Aorta (tissue), 5 donors: ENCODE results near the gene APOC4. TPM values are rescaled to one million over a fixed set of nuclear protein-coding genes. Genes with fewer than 3 reads are reported as not detected.
"Not testable (repeated sequence)": the region's sequence is repeated elsewhere in the genome, so short reads cannot be mapped to it uniquely, and the experiment has no call there.

ENCODE experiments used
- ATAC-seq: fragments of 200-7000 bp; cut with Tn5 transposase; one replicate; pipeline ENCODE4 v1.9.1; 2022; ENCODE audit warnings: moderate library complexity; ENCODE audit not compliant: low FRiP score
- DNase-seq, 2 donors: peaks; one replicate each; pipeline ENCODE4 v3.0.0-alpha.2; 2020
- H3K27ac ChIP-seq, 2 donors: one replicate each; pipeline ENCODE4 v1.5.1; 2013; ENCODE audit warnings: low read length in 2 of 2, mild to moderate bottlenecking in 2 of 2, moderate library complexity in 2 of 2, control low read depth in 1 of 2, inconsistent platforms in 1 of 2, low read depth in 1 of 2
- H3K27me3 ChIP-seq, 2 donors: one replicate each; pipeline ENCODE4 v1.6.1; 2013; ENCODE audit warnings: control low read depth in 1 of 2, low read length in 1 of 2, mild to moderate bottlenecking in 1 of 2, moderate library complexity in 1 of 2; ENCODE audit not compliant: insufficient read depth in 2 of 2, control insufficient read depth in 1 of 2
- H3K36me3 ChIP-seq, 2 donors: one replicate each; pipeline ENCODE4 v1.6.1; 2013; ENCODE audit warnings: control low read depth in 1 of 2, low read length in 1 of 2, mild to moderate bottlenecking in 1 of 2; ENCODE audit not compliant: insufficient read depth in 2 of 2, control insufficient read depth in 1 of 2
- H3K4me1 ChIP-seq, 2 donors: one replicate each; pipeline ENCODE4 v1.6.1; 2013; ENCODE audit warnings: low read length in 2 of 2, control low read depth in 1 of 2, mild to moderate bottlenecking in 1 of 2, moderate library complexity in 1 of 2; ENCODE audit not compliant: insufficient read depth in 2 of 2, control insufficient read depth in 1 of 2
- H3K4me3 ChIP-seq, 2 donors: one replicate each; pipeline ENCODE4 v1.5.1; 2013; ENCODE audit warnings: low read length in 2 of 2, control low read depth in 1 of 2, mild to moderate bottlenecking in 1 of 2
- H3K9me3 ChIP-seq: one replicate; pipeline ENCODE4 v1.6.1; 2013; ENCODE audit warnings: mild to moderate bottlenecking, low read length; ENCODE audit not compliant: control insufficient read depth
- WGBS, 2 donors: extraction: QIAGEN DNeasy Blood & Tissue Kit; methylation state at CpG; one replicate each; pipeline ENCODE4 v1.1.7; 2013; 5-methylcytosine and 5-hydroxymethylcytosine counted together
- intact Hi-C, 2 donors: fragments of 100-400 bp; cut with DNase I; formaldehyde crosslinking; loops; one replicate each; pipeline versions ENCODE4 v1.14.2 to v1.15.0; 2022
- polyA plus RNA-seq, 2 donors: library from polyadenylated mRNA; stranded (reverse); fragments of 200-250 nt; gene quantifications; one replicate each; pipeline ENCODE4 v1.2.3, GENCODE V29; 2013
- total RNA-seq, 2 donors: library from RNA; stranded (reverse); fragmentation: NEBNext Ultra II Directional; extraction: Animal tissue kit (Norgen Biotek cat#: 25700); gene quantifications; one replicate each; pipeline ENCODE4 v1.2.1, GENCODE V29; 2021
- donor health status: healthy with polysubstance abuse.
- donor health status: Bipolar disorder and iron deficiency.
- donor health status: DM: no; HTN: no; CAD: no.
- donor health status: DM: no; HTN: no; CAD: no.
- donor health status: DM: yes; HTN: yes; CAD: no.

The APOC4 gene
- total and polyA plus RNA-seq, 4 donors = not detected

GRCh38 chr19:44903602-44904425, 38.2 kb upstream of the APOC4 start:
- peak; percentile 75 to 93 for DNase-seq
- no peaks in the 10 kb centered on the region for H3K4me1 ChIP-seq
- WGBS, 2 donors = 9 to 11% methylated on average over 24 of the region's 24 CpGs
- intact Hi-C loops = loop anchor here (2.0 to 10.0 kb wide), 3 partner anchors 47 to 431 kb away; no protein-coding TSS in a partner anchor
- no peaks in the 10 kb centered on the region for H3K9me3 ChIP-seq
- H3K36me3 ChIP-seq = peaks cover 0 to 3% of the 10 kb centered on the region in 2 donors
- no peak overlapping the region for H3K27ac ChIP-seq
- no peaks in the 10 kb centered on the region for H3K27me3 ChIP-seq
- peak; percentile 86 for ATAC-seq
- H3K4me3 ChIP-seq = no peak overlapping the region

GRCh38 chr19:44904426-44904994, 37.5 kb upstream of the APOC4 start:
- Histone ChIP-seq H3K27me3 (no peaks in the 10 kb centered on the region), H3K4me3 (no peak overlapping the region), H3K36me3 (peaks cover 0 to 3% of the 10 kb centered on the region in 2 donors), H3K27ac (no peak overlapping the region), H3K4me1 (no peaks in the 10 kb centered on the region), H3K9me3 (no peaks in the 10 kb centered on the region)
- WGBS, 2 donors = 60 to 62% methylated on average over 12 of the region's 12 CpGs
- intact Hi-C loops = loop anchor here (2.0 to 10.0 kb wide), 3 partner anchors 46 to 430 kb away; no protein-coding TSS in a partner anchor
- ATAC-seq (no peak), DNase-seq (no peak)

- no peaks in the 10 kb centered on the region for H3K4me1 ChIP-seq
- no peaks in the 10 kb centered on the region for H3K9me3 ChIP-seq
- DNase-seq = no peak
- H3K36me3 ChIP-seq = no peaks in the 10 kb centered on the region
- no peak within 1 kb of the TSS for H3K4me3 ChIP-seq
- H3K27ac ChIP-seq = no peak within 1 kb of the TSS
- intact Hi-C loops = loop anchor here (2.0 to 10.0 kb wide), 2 partner anchors 45 to 429 kb away; no protein-coding TSS in a partner anchor
- no peak for ATAC-seq
- no peaks in the 10 kb centered on the region for H3K27me3 ChIP-seq
- WGBS, 2 donors = 1 to 2% methylated on average over 20 of the region's 20 CpGs
Measured at GRCh38 chr19:44905437-44906160, 36.4 kb upstream of the APOC4 start, which contains the start of gene APOE. TSS of gene APOE (plus strand) at chr19:44905796. CDS start at chr19:44906625, 829 bp downstream.

GRCh38 chr19:44907613-44908012, 34.4 kb upstream of the APOC4 start:
- 96% methylated on average over 12 of the region's 12 CpGs for WGBS, 2 donors
- intact Hi-C loops = loop anchor here in 1 of 2 donors (10.0 kb wide), 1 partner anchor 427 kb away; no protein-coding TSS in a partner anchor
- ATAC-seq = no peak
- H3K27ac ChIP-seq = no peak overlapping the region
- no peaks in the 10 kb centered on the region for H3K27me3 ChIP-seq
- no peaks in the 10 kb centered on the region for H3K36me3 ChIP-seq
- no peak overlapping the region for H3K4me3 ChIP-seq
- DNase-seq = no peak
- no peaks in the 10 kb centered on the region for H3K9me3 ChIP-seq
- no peaks in the 10 kb centered on the region for H3K4me1 ChIP-seq

GRCh38 chr19:44908074-44908835, 33.8 kb upstream of the APOC4 start:
- DNase-seq (no peak), ATAC-seq (no peak)
- Histone ChIP-seq H3K27me3 (no peaks in the 10 kb centered on the region), H3K27ac (no peak overlapping the region), H3K9me3 (no peaks in the 10 kb centered on the region), H3K4me1 (no peaks in the 10 kb centered on the region), H3K4me3 (no peak overlapping the region), H3K36me3 (no peaks in the 10 kb centered on the region)
- intact Hi-C loops = loop anchor here in 1 of 2 donors (10.0 kb wide), 1 partner anchor 427 kb away; no protein-coding TSS in a partner anchor
- whole genome bisulfite sequencing, 2 donors = 96 to 97% methylated on average over 46 of the region's 46 CpGs

GRCh38 chr19:44908836-44909261, 33.2 kb upstream of the APOC4 start:
- Histone ChIP-seq H3K27ac (no peak overlapping the region), H3K27me3 (no peaks in the 10 kb centered on the region), H3K4me1 (no peaks in the 10 kb centered on the region), H3K36me3 (no peaks in the 10 kb centered on the region), H3K4me3 (no peak overlapping the region), H3K9me3 (no peaks in the 10 kb centered on the region)
- no peak for DNase-seq
- ATAC-seq = no peak
- intact Hi-C loops = loop anchor here in 1 of 2 donors (10.0 kb wide), 1 partner anchor 426 kb away; no protein-coding TSS in a partner anchor
- 96% methylated on average over 44 of the region's 44 CpGs for WGBS, 2 donors

- no peak for DNase-seq
Measured at GRCh38 chr19:44909775-44910174, 32.3 kb upstream of the APOC4 start.

GRCh38 chr19:44911896-44912295, 30.1 kb upstream of the APOC4 start:
- H3K27ac ChIP-seq, intact Hi-C loops: not testable (repeated sequence)
- WGBS, 2 donors = 90 to 94% methylated on average over 6 of the region's 6 CpGs

More at GRCh38 chr19:44909775-44910174, 32.3 kb upstream of the APOC4 start:
- WGBS, 2 donors = 89 to 90% methylated on average over 5 of the region's 5 CpGs
- Histone ChIP-seq H3K27ac (no peak overlapping the region), H3K36me3 (no peaks in the 10 kb centered on the region), H3K27me3 (no peaks in the 10 kb centered on the region), H3K9me3 (no peaks in the 10 kb centered on the region), H3K4me3 (no peak overlapping the region), H3K4me1 (no peaks in the 10 kb centered on the region)
- ATAC-seq = no peak
- intact Hi-C loops = loop anchor here in 1 of 2 donors (10.0 kb wide), 1 partner anchor 425 kb away; no protein-coding TSS in a partner anchor

More at GRCh38 chr19:44911896-44912295, 30.1 kb upstream of the APOC4 start:
- H3K4me1 ChIP-seq, ATAC-seq, H3K9me3 ChIP-seq, DNase-seq, H3K27me3 ChIP-seq, H3K36me3 ChIP-seq, H3K4me3 ChIP-seq: not testable (repeated sequence)
